HG03378 (cell line): ENCODE measurements around the gene PLG.
"Not testable (repeated sequence)": the region's sequence is repeated elsewhere in the genome, so short reads cannot be mapped to it uniquely, and the experiment has no call there.

Source experiments
- ATAC-seq: cut with Tn5 transposase; IDR thresholded peaks from one replicate; pipeline ENCODE4 v1.9.1; 2021; ENCODE audit warnings: mild to moderate bottlenecking, moderate library complexity; ENCODE audit not compliant: unreplicated experiment

The PLG gene

GRCh38 chr6:160701918-160702680 lies at the start of gene PLG:
Gene PLG (plus strand): TSS chr6:160702244. CDS start chr6:160702305, 61 bp downstream.
- not testable (repeated sequence) for ATAC-seq

- no peak for ATAC-seq
Measured at GRCh38 chr6:160659562-160659961, 42.5 kb upstream of the PLG start.

- ATAC-seq: no peak
Measured at GRCh38 chr6:160661216-160661615, 40.8 kb upstream of the PLG start.

- no peak for ATAC-seq
Measured at GRCh38 chr6:160662429-160662828, 39.6 kb upstream of the PLG start.

- no peak for ATAC-seq
Measured at GRCh38 chr6:160662842-160663241, 39.2 kb upstream of the PLG start.

GRCh38 chr6:160664198-160664597 lies 37.8 kb upstream of the PLG start, which contains the start of gene LPA:
Gene LPA (minus strand): TSS chr6:160664275. CDS start chr6:160664214, 61 bp downstream.
- not testable (repeated sequence) for ATAC-seq

GRCh38 chr6:160667639-160668481 lies 34.2 kb upstream of the PLG start:
- peak; percentile 81 for ATAC-seq

GRCh38 chr6:160668589-160668988 lies 33.5 kb upstream of the PLG start:
- no peak for ATAC-seq

GRCh38 chr6:160676418-160676817 lies 25.6 kb upstream of the PLG start:
- not testable (repeated sequence) for ATAC-seq

- no peak for ATAC-seq
Measured at GRCh38 chr6:160678230-160678629, 23.8 kb upstream of the PLG start.

- ATAC-seq: no peak
Measured at GRCh38 chr6:160678744-160679401, 23.2 kb upstream of the PLG start.

- ATAC-seq: no peak
Measured at GRCh38 chr6:160679402-160679769, 22.7 kb upstream of the PLG start.

- ATAC-seq: not testable (repeated sequence)
Measured at GRCh38 chr6:160685101-160685761, 16.8 kb upstream of the PLG start.

- ATAC-seq: no peak
Measured at GRCh38 chr6:160685762-160686450, 16.1 kb upstream of the PLG start.

- ATAC-seq: no peak
Measured at GRCh38 chr6:160690458-160690857, 11.6 kb upstream of the PLG start.

- ATAC-seq: no peak
Measured at GRCh38 chr6:160691617-160692016, 10.4 kb upstream of the PLG start.

- ATAC-seq: no peak
Measured at GRCh38 chr6:160692369-160692959, 9.6 kb upstream of the PLG start.

- not testable (repeated sequence) for ATAC-seq
Measured at GRCh38 chr6:160695025-160695424, 7.0 kb upstream of the PLG start.

- not testable (repeated sequence) for ATAC-seq
Measured at GRCh38 chr6:160695622-160696021, 6.4 kb upstream of the PLG start.

- ATAC-seq: not testable (repeated sequence)
Measured at GRCh38 chr6:160696884-160697283, 5.2 kb upstream of the PLG start.
